A673 (cell line): ENCODE data around the gene CIROP.

Source experiments
- EZH2 ChIP-seq: fragments of 200-600 bp; sonication (generic); IDR thresholded peaks from 2 replicates; pipeline ENCODE4 v1.6.1; 2017; ENCODE audit warnings: borderline replicate concordance, low read depth, mild to moderate bottlenecking, mixed read lengths, antibody characterized with exemption, low read length; ENCODE audit not compliant: poor library complexity, severe bottlenecking
- TF ChIP-seq, protein P1 (sequence below): fragments of 300-800, 200-600 bp; sonication (generic); conservative IDR thresholded peaks from 2 replicates; pipeline ENCODE4 v1.5.1; 2017; ENCODE audit warnings: low read depth, mild to moderate bottlenecking, antibody characterized with exemption, low read length, moderate library complexity, mixed read lengths

DNA sequence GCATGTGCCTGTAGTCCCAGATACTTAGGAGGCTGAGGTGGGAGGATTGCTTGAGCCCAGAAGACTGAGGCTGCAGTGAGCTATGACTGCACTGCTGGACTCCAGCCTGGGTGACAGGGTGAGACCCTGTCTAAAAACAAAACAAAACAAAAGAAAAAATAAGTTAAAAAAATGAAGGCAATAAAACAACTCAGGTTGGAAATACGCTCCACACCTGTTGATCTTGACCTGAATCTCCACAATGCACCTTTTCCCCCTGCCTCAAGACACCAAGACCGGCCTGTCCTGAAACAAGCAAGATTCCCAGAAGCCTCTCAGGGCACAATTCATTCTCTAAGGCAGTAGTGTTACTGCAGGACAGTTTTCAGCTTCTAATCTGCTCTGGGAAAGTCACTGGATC lies 35.1 kb upstream of the CIROP start:
- TF ChIP-seq EZH2, result no peak
- TF ChIP-seq, protein P1, sequence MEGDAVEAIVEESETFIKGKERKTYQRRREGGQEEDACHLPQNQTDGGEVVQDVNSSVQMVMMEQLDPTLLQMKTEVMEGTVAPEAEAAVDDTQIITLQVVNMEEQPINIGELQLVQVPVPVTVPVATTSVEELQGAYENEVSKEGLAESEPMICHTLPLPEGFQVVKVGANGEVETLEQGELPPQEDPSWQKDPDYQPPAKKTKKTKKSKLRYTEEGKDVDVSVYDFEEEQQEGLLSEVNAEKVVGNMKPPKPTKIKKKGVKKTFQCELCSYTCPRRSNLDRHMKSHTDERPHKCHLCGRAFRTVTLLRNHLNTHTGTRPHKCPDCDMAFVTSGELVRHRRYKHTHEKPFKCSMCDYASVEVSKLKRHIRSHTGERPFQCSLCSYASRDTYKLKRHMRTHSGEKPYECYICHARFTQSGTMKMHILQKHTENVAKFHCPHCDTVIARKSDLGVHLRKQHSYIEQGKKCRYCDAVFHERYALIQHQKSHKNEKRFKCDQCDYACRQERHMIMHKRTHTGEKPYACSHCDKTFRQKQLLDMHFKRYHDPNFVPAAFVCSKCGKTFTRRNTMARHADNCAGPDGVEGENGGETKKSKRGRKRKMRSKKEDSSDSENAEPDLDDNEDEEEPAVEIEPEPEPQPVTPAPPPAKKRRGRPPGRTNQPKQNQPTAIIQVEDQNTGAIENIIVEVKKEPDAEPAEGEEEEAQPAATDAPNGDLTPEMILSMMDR, result no peak
